ENCODE results near the gene MAD1L1.

- TF ChIP-seq, protein P1, sequence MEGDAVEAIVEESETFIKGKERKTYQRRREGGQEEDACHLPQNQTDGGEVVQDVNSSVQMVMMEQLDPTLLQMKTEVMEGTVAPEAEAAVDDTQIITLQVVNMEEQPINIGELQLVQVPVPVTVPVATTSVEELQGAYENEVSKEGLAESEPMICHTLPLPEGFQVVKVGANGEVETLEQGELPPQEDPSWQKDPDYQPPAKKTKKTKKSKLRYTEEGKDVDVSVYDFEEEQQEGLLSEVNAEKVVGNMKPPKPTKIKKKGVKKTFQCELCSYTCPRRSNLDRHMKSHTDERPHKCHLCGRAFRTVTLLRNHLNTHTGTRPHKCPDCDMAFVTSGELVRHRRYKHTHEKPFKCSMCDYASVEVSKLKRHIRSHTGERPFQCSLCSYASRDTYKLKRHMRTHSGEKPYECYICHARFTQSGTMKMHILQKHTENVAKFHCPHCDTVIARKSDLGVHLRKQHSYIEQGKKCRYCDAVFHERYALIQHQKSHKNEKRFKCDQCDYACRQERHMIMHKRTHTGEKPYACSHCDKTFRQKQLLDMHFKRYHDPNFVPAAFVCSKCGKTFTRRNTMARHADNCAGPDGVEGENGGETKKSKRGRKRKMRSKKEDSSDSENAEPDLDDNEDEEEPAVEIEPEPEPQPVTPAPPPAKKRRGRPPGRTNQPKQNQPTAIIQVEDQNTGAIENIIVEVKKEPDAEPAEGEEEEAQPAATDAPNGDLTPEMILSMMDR (conservative IDR thresholded peaks at IDR 0.05 in 1 of 2, IDR thresholded peaks at IDR 0.05 in 1 of 2; ENCODE audit: low read depth in 1 of 2, low read length in 2 of 2), result no peak
- TF ChIP-seq EZH2 (IDR thresholded peaks at IDR 0.05; ENCODE audit: low read length, missing control alignments), result no peak
Observed at GRCh38 chr7:1950066-1950451, 282.7 kb downstream of the MAD1L1 start.

All from fibroblast of lung (primary cell).